Esophagus (tissue), 2 donors: ENCODE measurements around the gene C2orf81. TPM values are rescaled to one million over a fixed set of nuclear protein-coding genes. Genes with fewer than 3 reads are reported as not detected.

ENCODE experiments used
- H3K27ac ChIP-seq, 2 donors: one replicate each; pipeline ENCODE4 v1.5.1; 2013; ENCODE audit warnings: low read depth in 2 of 2, mild to moderate bottlenecking in 2 of 2, inconsistent platforms in 1 of 2, low read length in 1 of 2, moderate library complexity in 1 of 2
- H3K27me3 ChIP-seq, 2 donors: one replicate each; pipeline ENCODE4 v1.6.1; 2013; ENCODE audit warnings: low read length in 2 of 2, control low read depth in 1 of 2, mild to moderate bottlenecking in 1 of 2; ENCODE audit not compliant: insufficient read depth in 2 of 2, control insufficient read depth in 1 of 2
- H3K36me3 ChIP-seq, 2 donors: one replicate each; pipeline ENCODE4 v1.6.1; 2013; ENCODE audit warnings: low read length in 1 of 2; ENCODE audit not compliant: control insufficient read depth in 2 of 2, insufficient read depth in 2 of 2
- H3K4me1 ChIP-seq, 2 donors: one replicate each; pipeline ENCODE4 v1.6.1; 2013; ENCODE audit warnings: low read length in 1 of 2; ENCODE audit not compliant: control insufficient read depth in 2 of 2, insufficient read depth in 2 of 2
- H3K4me3 ChIP-seq, 2 donors: one replicate each; pipeline ENCODE4 v1.5.1; 2013; ENCODE audit warnings: low read length in 2 of 2, mild to moderate bottlenecking in 2 of 2, low read depth in 1 of 2, moderate library complexity in 1 of 2
- H3K9me3 ChIP-seq, 2 donors: one replicate each; pipeline ENCODE4 v1.6.1; 2013; ENCODE audit warnings: mild to moderate bottlenecking in 2 of 2, low read depth in 1 of 2, low read length in 1 of 2, moderate library complexity in 1 of 2; ENCODE audit not compliant: control insufficient read depth in 2 of 2, insufficient read depth in 1 of 2
- WGBS, 2 donors: extraction: QIAGEN DNeasy Blood & Tissue Kit; methylation state at CpG; one replicate each; pipeline ENCODE4 v1.1.7; 2013; 5-methylcytosine and 5-hydroxymethylcytosine counted together
- polyA plus RNA-seq, 2 donors: library from polyadenylated mRNA; stranded (reverse); fragments of 200-250 nt; gene quantifications; one replicate each; pipeline ENCODE4 v1.2.3, GENCODE V29; 2013
- donor health status: healthy with polysubstance abuse.
- donor health status: Bipolar disorder and iron deficiency.

The C2orf81 gene
- polyA plus RNA-seq, 2 donors, result 0.81 to 0.92 TPM

GRCh38 chr2:74366036-74366435, 55.4 kb downstream of the C2orf81 start:
- no peaks in the 10 kb centered on the region for H3K4me1 ChIP-seq
- H3K9me3 ChIP-seq, result no peaks in the 10 kb centered on the region
- no peaks in the 10 kb centered on the region for H3K27me3 ChIP-seq
- no peak overlapping the region for H3K27ac ChIP-seq
- no peak overlapping the region for H3K4me3 ChIP-seq
- peaks cover 66 to 92% of the 10 kb centered on the region in 2 donors for H3K36me3 ChIP-seq
- WGBS, 2 donors, result 93 to 97% methylated on average over 3 of the region's 3 CpGs

DNA sequence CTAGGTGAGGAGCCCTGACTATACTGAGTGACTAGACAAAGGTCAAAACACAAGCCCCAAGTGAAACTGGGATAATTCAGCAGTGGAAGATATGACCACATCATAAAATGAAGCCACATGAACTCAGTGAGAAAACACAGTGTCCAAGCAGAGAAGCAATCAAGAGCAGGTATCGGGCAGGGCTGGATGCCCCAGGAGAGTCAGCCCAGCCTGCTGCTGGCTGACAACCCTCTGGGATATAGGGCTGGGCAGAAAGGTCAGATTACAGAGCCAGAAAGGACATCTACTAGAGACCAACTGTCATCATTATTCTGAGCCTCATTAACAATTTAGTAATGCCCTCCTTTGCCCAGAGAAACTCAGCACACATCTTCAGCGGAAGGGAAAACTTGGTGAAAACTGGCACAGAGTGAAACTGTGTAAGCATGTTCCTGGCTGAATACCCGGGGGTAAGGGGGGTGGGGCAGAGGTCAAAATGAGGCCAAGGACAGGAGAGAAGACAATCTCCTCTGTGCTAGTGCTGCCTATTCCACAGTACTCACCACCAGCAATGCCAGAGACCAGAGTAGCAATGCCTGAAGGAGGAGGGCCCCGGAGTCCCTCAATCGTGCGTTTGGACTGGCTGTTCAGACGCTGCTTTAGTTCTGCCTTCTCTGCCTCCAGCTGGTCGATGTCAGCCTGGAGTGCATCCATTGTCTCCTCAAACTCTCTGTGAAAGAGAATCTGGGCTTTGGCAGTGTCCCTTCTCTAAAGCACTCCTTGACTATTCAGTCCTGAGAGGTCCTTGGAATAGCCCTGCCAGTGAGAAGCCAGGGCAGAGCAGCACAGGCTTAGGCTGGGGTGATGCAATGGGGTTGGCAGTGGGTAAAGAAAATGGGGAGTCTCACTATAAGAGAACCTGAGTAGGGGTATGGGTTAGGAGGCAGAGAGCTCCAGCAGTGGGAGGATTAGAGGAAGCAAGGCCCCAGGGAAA, 56.6 kb downstream of the C2orf81 start:
- H3K9me3 ChIP-seq, result no peaks in the 10 kb centered on the region
- no peaks in the 10 kb centered on the region for H3K4me1 ChIP-seq
- H3K36me3 ChIP-seq, result peaks cover 56 to 87% of the 10 kb centered on the region in 2 donors
- 76 to 87% methylated on average over 8 of the region's 8 CpGs for WGBS, 2 donors
- H3K27ac ChIP-seq, result no peak overlapping the region
- no peak overlapping the region for H3K4me3 ChIP-seq
- H3K27me3 ChIP-seq, result no peaks in the 10 kb centered on the region

Other genes starting within 250 kb of the C2orf81 start
- 10 to 100 TPM; 23.9 to 29.1 TPM for gene MOB1A, start 242.7 kb downstream of the C2orf81 start, polyA plus RNA-seq
- 10 to 100 TPM; 11.1 to 35.4 TPM for gene MTHFD2, start 223.0 kb downstream of the C2orf81 start, polyA plus RNA-seq
- under 1 TPM; 0.28 to 0.33 TPM for gene SLC4A5, start 78.2 kb downstream of the C2orf81 start, polyA plus RNA-seq
- 10 to 100 TPM; 60.8 to 83.3 TPM for gene DCTN1, start 41.3 kb downstream of the C2orf81 start, polyA plus RNA-seq
- 1 to 10 TPM; 3.5 to 5.4 TPM for gene WDR54, start 111 bp upstream of the C2orf81 start, polyA plus RNA-seq
- 10 to 100 TPM; 20.2 to 20.8 TPM for gene RTKN, start 20.3 kb upstream of the C2orf81 start, polyA plus RNA-seq
- 10 to 100 TPM; 33.4 to 44.9 TPM for gene INO80B, start 33.5 kb upstream of the C2orf81 start, polyA plus RNA-seq
- 10 to 100 TPM; 41.3 to 50.1 TPM for gene WBP1, start 36.8 kb upstream of the C2orf81 start, polyA plus RNA-seq
- gene MOGS, start 43.8 kb upstream of the C2orf81 start, polyA plus RNA-seq, result 10 to 100 TPM; 21.3 to 26.8 TPM
- 10 to 100 TPM; 60.6 to 72.3 TPM for gene MRPL53, start 51.1 kb upstream of the C2orf81 start, polyA plus RNA-seq
- gene CCDC142, start 61.4 kb upstream of the C2orf81 start, polyA plus RNA-seq, result 10 to 100 TPM in 1 of 2 donors, 1 to 10 TPM in 1; 4.3 to 10.3 TPM
- 10 to 100 TPM in 1 of 2 donors, 1 to 10 TPM in 1; 9.7 to 13.4 TPM for gene TTC31, start 61.5 kb upstream of the C2orf81 start, polyA plus RNA-seq
- gene LBX2, start 78.0 kb upstream of the C2orf81 start, polyA plus RNA-seq, result under 1 TPM; 0.12 to 0.18 TPM
- 10 to 100 TPM; 16.1 to 18.2 TPM for gene PCGF1, start 86.1 kb upstream of the C2orf81 start, polyA plus RNA-seq
- gene TLX2, start 92.8 kb upstream of the C2orf81 start, polyA plus RNA-seq, result under 1 TPM in 1 of 2 donors, not detected in 1; 0.01 TPM
- gene DQX1, start 104.6 kb upstream of the C2orf81 start, polyA plus RNA-seq, result 1 to 10 TPM; 3.4 to 7.3 TPM
- 100 to 1,000 TPM; 116 to 186 TPM for gene AUP1, start 108.1 kb upstream of the C2orf81 start, polyA plus RNA-seq
- 10 to 100 TPM; 15.8 to 21.0 TPM for gene HTRA2, start 108.3 kb upstream of the C2orf81 start, polyA plus RNA-seq
- under 1 TPM; 0.71 to 0.79 TPM for gene LOXL3, start 132.3 kb upstream of the C2orf81 start, polyA plus RNA-seq
- 1 to 10 TPM; 1.6 to 2.5 TPM for gene DOK1, start 133.1 kb upstream of the C2orf81 start, polyA plus RNA-seq
- under 1 TPM; 0.04 to 0.10 TPM for gene M1AP, start 226.7 kb upstream of the C2orf81 start, polyA plus RNA-seq
- under 1 TPM; 0.55 to 0.59 TPM for gene SEMA4F, start 232.6 kb upstream of the C2orf81 start, polyA plus RNA-seq